HFFc6 (cell line): ENCODE data around the gene NHSL2. TPM values are rescaled to one million over a fixed set of nuclear protein-coding genes. Genes with fewer than 3 reads are reported as not detected.

ENCODE experiments used
- DNase-seq: peaks from one replicate; pipeline ENCODE4 v3.0.0-alpha.2; 2018
- H3K27ac Mint-ChIP-seq: 2 replicates; pipeline ENCODE4 v1.8.0; 2020; ENCODE audit warnings: mild to moderate bottlenecking, mixed read lengths
- H3K27me3 Mint-ChIP-seq: 2 replicates; pipeline ENCODE4 v1.8.0; 2021; ENCODE audit warnings: mild to moderate bottlenecking, moderate library complexity, mixed read lengths; ENCODE audit not compliant: insufficient read depth
- H3K36me3 Mint-ChIP-seq: 2 replicates; pipeline ENCODE4 v1.8.0; 2021; ENCODE audit warnings: low read depth, mixed read lengths
- H3K4me1 Mint-ChIP-seq: 2 replicates; pipeline ENCODE4 v1.8.0; 2020; ENCODE audit warnings: low read depth, mixed read lengths
- H3K4me3 Mint-ChIP-seq: 2 replicates; pipeline ENCODE4 v1.8.0; 2020; ENCODE audit warnings: mild to moderate bottlenecking, moderate library complexity, mixed read lengths
- H3K9me3 Mint-ChIP-seq: 2 replicates; pipeline ENCODE4 v1.8.0; 2020; ENCODE audit warnings: mild to moderate bottlenecking, mixed read lengths
- total RNA-seq, 6 experiments: library from RNA; stranded (reverse); fragmentation: NEBNext Ultra II Directional; extraction: Animal tissue kit (Norgen Biotek cat#: 25700); gene quantifications; 2 replicates in 1 of 6; 3 replicates in 5 of 6; pipeline ENCODE4 v1.2.3, GENCODE V29; 2021
- TF ChIP-seq, protein P1 (sequence below): fragments of 200-600 bp; sonication (generic); IDR thresholded peaks from 2 replicates; pipeline ENCODE4 v1.5.0; 2021; ENCODE audit warnings: antibody characterized with exemption, mild to moderate bottlenecking

NHSL2 gene
- total RNA-seq, 6 experiments from 2014 or later, result 0.28 to 1.1 (median 0.52) TPM

DNA sequence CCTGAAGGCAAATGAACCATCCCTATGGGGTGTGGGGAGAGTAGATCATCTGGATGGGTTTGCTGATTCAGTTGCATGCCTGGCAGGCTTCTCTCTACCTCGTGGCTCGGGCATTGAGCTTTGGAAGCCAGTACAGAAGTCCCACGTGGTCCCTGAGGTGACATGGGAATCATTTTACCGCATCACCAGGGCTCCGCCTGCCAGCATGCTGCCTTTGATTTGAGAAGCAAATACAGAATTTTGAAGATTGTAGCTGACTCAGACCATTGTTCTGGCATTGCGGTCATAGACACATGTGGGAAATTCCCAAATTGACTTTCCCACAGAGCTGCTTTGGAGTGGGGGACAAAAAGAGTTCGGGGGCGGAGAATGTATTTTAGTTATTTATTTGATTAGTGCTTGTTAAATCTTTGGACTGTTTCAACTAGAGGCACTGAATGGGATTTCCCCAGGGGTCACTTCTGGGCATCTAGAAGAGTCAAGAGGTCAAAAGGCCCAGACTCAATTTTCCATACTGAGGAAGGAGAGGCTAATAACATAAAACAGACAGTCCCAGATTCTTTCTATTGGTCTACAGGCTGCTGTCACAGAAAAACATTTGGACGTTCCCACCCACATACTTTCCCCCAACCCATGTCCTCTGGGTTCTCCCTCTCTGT lies 79.3 kb downstream of the NHSL2 start:
- Mint-ChIP-seq H3K9me3 (no peaks in the 10 kb centered on the region), H3K27me3 (peaks cover 13% of the 10 kb centered on the region), H3K4me3 (no peak overlapping the region), H3K36me3 (no peaks in the 10 kb centered on the region), H3K27ac (no peak overlapping the region), H3K4me1 (peaks cover 17% of the 10 kb centered on the region)
- no peak for DNase-seq
- TF ChIP-seq, protein P1, sequence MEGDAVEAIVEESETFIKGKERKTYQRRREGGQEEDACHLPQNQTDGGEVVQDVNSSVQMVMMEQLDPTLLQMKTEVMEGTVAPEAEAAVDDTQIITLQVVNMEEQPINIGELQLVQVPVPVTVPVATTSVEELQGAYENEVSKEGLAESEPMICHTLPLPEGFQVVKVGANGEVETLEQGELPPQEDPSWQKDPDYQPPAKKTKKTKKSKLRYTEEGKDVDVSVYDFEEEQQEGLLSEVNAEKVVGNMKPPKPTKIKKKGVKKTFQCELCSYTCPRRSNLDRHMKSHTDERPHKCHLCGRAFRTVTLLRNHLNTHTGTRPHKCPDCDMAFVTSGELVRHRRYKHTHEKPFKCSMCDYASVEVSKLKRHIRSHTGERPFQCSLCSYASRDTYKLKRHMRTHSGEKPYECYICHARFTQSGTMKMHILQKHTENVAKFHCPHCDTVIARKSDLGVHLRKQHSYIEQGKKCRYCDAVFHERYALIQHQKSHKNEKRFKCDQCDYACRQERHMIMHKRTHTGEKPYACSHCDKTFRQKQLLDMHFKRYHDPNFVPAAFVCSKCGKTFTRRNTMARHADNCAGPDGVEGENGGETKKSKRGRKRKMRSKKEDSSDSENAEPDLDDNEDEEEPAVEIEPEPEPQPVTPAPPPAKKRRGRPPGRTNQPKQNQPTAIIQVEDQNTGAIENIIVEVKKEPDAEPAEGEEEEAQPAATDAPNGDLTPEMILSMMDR, result no peak

GRCh38 chrX:71990518-71990917 lies 79.9 kb downstream of the NHSL2 start:
- Mint-ChIP-seq H3K9me3 (no peaks in the 10 kb centered on the region), H3K27ac (no peak overlapping the region), H3K4me3 (no peak overlapping the region), H3K36me3 (no peaks in the 10 kb centered on the region), H3K27me3 (peaks cover 13% of the 10 kb centered on the region), H3K4me1 (peaks cover 23% of the 10 kb centered on the region)
- TF ChIP-seq, protein P1, result no peak
- DNase-seq, result no peak

- TF ChIP-seq, protein P1, result no peak
- H3K27ac Mint-ChIP-seq, result no peak overlapping the region
- no peak overlapping the region for H3K4me3 Mint-ChIP-seq
- peaks cover 23% of the 10 kb centered on the region for H3K4me1 Mint-ChIP-seq
- no peak for DNase-seq
- H3K27me3 Mint-ChIP-seq, result peaks cover 13% of the 10 kb centered on the region
- no peaks in the 10 kb centered on the region for H3K36me3 Mint-ChIP-seq
- H3K9me3 Mint-ChIP-seq, result no peaks in the 10 kb centered on the region
These were observed 80.5 kb downstream of the NHSL2 start for GRCh38 chrX:71991164-71991563.

DNA sequence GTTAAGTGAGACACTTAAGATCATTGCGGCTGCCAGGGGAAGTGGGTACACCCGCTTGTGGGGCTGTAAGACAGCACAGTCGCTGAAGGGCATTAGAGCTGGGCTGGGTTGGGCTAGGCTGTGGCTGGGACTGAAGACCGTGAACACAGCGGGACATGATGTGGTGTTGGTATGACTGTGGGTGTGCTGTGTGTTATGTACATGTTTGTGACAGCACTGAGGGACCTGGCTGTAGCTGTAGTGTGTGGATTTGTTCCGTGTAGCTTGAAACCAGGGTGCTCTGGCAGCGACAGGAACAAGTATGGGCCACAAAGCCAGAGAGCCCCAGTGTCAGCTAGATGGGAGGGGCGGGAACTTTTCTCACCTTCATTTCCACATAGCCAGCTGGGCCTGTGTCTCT lies 82.1 kb downstream of the NHSL2 start:
- no peak overlapping the region for H3K4me3 Mint-ChIP-seq
- H3K27ac Mint-ChIP-seq, result no peak overlapping the region
- H3K36me3 Mint-ChIP-seq, result no peaks in the 10 kb centered on the region
- H3K9me3 Mint-ChIP-seq, result no peaks in the 10 kb centered on the region
- H3K27me3 Mint-ChIP-seq, result peaks cover 12% of the 10 kb centered on the region
- peaks cover 33% of the 10 kb centered on the region for H3K4me1 Mint-ChIP-seq
- DNase-seq, result no peak
- TF ChIP-seq, protein P1, result no peak

GRCh38 chrX:71993371-71993770 lies 82.7 kb downstream of the NHSL2 start:
- H3K36me3 Mint-ChIP-seq, result no peaks in the 10 kb centered on the region
- no peak for DNase-seq
- H3K4me3 Mint-ChIP-seq, result no peak overlapping the region
- H3K4me1 Mint-ChIP-seq, result peaks cover 33% of the 10 kb centered on the region
- H3K27me3 Mint-ChIP-seq, result peaks cover 12% of the 10 kb centered on the region
- no peaks in the 10 kb centered on the region for H3K9me3 Mint-ChIP-seq
- H3K27ac Mint-ChIP-seq, result no peak overlapping the region
- TF ChIP-seq, protein P1, result no peak
